ENCODE measurements around the gene PRR5L. TPM values are rescaled to one million over a fixed set of nuclear protein-coding genes. Genes with fewer than 3 reads are reported as not detected.
A peak's percentile ranks its signal among the peaks of the same experiment; 100 is the strongest.

The PRR5L gene
- total and polyA plus RNA-seq, 9 of the 15 experiments (the other 6 are each of a cell fraction or from before 2014, with no cell fraction given) = 0.11 to 0.60 (median 0.36) TPM; not detected in 2

- TF ChIP-seq PATZ1 (CRISPR knock-in tag; IDR thresholded peaks at IDR 0.05; ENCODE audit: borderline replicate concordance) (no peak), ATF7 (IDR thresholded peaks at IDR 0.05) (peak; percentile 76), PHB2 (IDR thresholded peaks at IDR 0.05; ENCODE audit: low read depth) (no peak), SLC30A9 (CRISPR knock-in tag; IDR thresholded peaks at IDR 0.05) (no peak), PTTG1 (tag; IDR thresholded peaks at IDR 0.05; ENCODE audit: low read depth) (no peak), ZNF3 (CRISPR knock-in tag; IDR thresholded peaks at IDR 0.05) (no peak), NR0B1 (IDR thresholded peaks at IDR 0.05; ENCODE audit: partially characterized antibody) (no peak), DPF2 (IDR thresholded peaks at IDR 0.05) (peak; percentile 24; the same call in 1 of the 2 replicates), SMAD1 (IDR thresholded peaks at IDR 0.05; ENCODE audit: low read depth, low read length, partially characterized antibody) (no peak), TGIF2 (CRISPR knock-in tag; IDR thresholded peaks at IDR 0.05) (no peak; the same call in 1 of the 2 replicates), NCOR1 (IDR thresholded peaks at IDR 0.05) (peak; percentile 31; the same call in 1 of the 2 replicates), MYBL2 (IDR thresholded peaks at IDR 0.05; ENCODE audit: low read depth) (no peak), MYBL2 (CRISPR knock-in tag; IDR thresholded peaks at IDR 0.05; ENCODE audit: borderline replicate concordance) (no peak), TCF7 (IDR thresholded peaks at IDR 0.05; ENCODE audit: borderline replicate concordance) (0 out of 2 replicates have a peak, but pooled peaks have one; percentile 57), EHMT2 (IDR thresholded peaks at IDR 0.05) (no peak), ZNF717 (CRISPR knock-in tag; IDR thresholded peaks at IDR 0.05) (no peak), ZNF512 (tag; IDR thresholded peaks at IDR 0.05) (no peak), ZBTB33 (CRISPR knock-in tag; IDR thresholded peaks at IDR 0.05) (no peak), SIN3A (IDR thresholded peaks at IDR 0.05; ENCODE audit: borderline replicate concordance in 2 of 2, control insufficient read depth in 1 of 2, low read depth in 2 of 2, low read length in 2 of 2) (peak; percentile 69; a peak in 2 of 4 replicates), RBM25 (IDR thresholded peaks at IDR 0.05; ENCODE audit: low read depth, low read length, severe bottlenecking) (no peak)
These were observed 213.9 kb downstream of the PRR5L start, which contains the start of gene TRAF6 (continued) for GRCh38 chr11:36509694-36510593.

Data from K562 (cell line).